ENCODE results near the gene NEU3. TPM values are rescaled to one million over a fixed set of nuclear protein-coding genes. Genes with fewer than 3 reads are reported as not detected.

The NEU3 gene
- total and polyA plus RNA-seq, 2 of the 4 experiments (the other 2 are of a cell fraction): 5.5 to 10.6 TPM

- no peaks in the 10 kb centered on the region for H3K4me1 ChIP-seq (ENCODE audit: control insufficient read depth, insufficient read depth, low read length)
- no peak overlapping the region for H3K18ac ChIP-seq (ENCODE audit: low read depth, low read length)
- H2AK9ac ChIP-seq (replicated peaks; ENCODE audit: low read depth, low read length, poor library complexity): no peak overlapping the region
- no peaks in the 10 kb centered on the region for H3K79me1 ChIP-seq (ENCODE audit: low read depth in 1 of 2, low read length in 2 of 2)
- H2AFZ ChIP-seq (replicated peaks; ENCODE audit: low read length, poor library complexity): no peak overlapping the region
- no peak for TF ChIP-seq CTCF (conservative IDR thresholded peaks at IDR 0.05; ENCODE audit: low read depth, low read length)
- TF ChIP-seq RAD21 (IDR thresholded peaks at IDR 0.05; ENCODE audit: low read length): no peak
- no peak for TF ChIP-seq CHD1 (IDR thresholded peaks at IDR 0.05; ENCODE audit: low read depth, low read length)
- no peak for TF ChIP-seq MXI1 (IDR thresholded peaks at IDR 0.05; ENCODE audit: borderline replicate concordance, low read depth, low read length)
- no peak for TF ChIP-seq SMC3 (IDR thresholded peaks at IDR 0.05; ENCODE audit: low read depth, low read length)
- TF ChIP-seq FOS (IDR thresholded peaks at IDR 0.05; ENCODE audit: low read depth, low read length): no peak
- TF ChIP-seq MAZ (IDR thresholded peaks at IDR 0.05; ENCODE audit: borderline replicate concordance, low read depth, low read length): no peak
- TF ChIP-seq NFE2L2 (IDR thresholded peaks at IDR 0.05; ENCODE audit: low read depth, low read length): no peak
- H3K4me2 ChIP-seq (ENCODE audit: low read depth, low read length): no peak overlapping the region
- no peaks in the 10 kb centered on the region for H3K36me3 ChIP-seq (ENCODE audit: control insufficient read depth, insufficient read depth, low read length)
- H3K9me1 ChIP-seq (ENCODE audit: insufficient read depth, low read length): no peaks in the 10 kb centered on the region
- no peak overlapping the region for H4K91ac ChIP-seq (ENCODE audit: insufficient read depth, low read depth, low read length)
- H3K14ac ChIP-seq (replicated peaks; ENCODE audit: low read depth, low read length): no peak overlapping the region
- no peak overlapping the region for H2BK20ac ChIP-seq (ENCODE audit: low read depth, low read length)
- H4K8ac ChIP-seq (ENCODE audit: low read depth in 2 of 2, low read length in 2 of 2): no peak overlapping the region
- dilution Hi-C loops (cut with HindIII; ENCODE audit: low sequenced_read_pairs, unreplicated experiment): no loop called here
- no TSS peak for BruUV-seq (replicated peaks)
- peaks cover 2% of the 10 kb centered on the region; the same call in 1 of the 2 replicates for H3K9me3 ChIP-seq (ENCODE audit: control insufficient read depth, insufficient read depth, low read length)
- intact Hi-C loops (cut with micrococcal nuclease): no loop called here
- no peak for DNase-seq
- H3K27ac ChIP-seq (ENCODE audit: insufficient read depth, low read length): no peak overlapping the region
- H4K20me1 ChIP-seq (ENCODE audit: insufficient read depth, low read length): no peaks in the 10 kb centered on the region
- WGBS, 2 experiments (ENCODE audit: extremely low coverage in 2 of 2, insufficient read length in 1 of 2): no CpG with 5 or more reads among the region's 3 CpGs
- H3K9ac ChIP-seq (ENCODE audit: low read depth, low read length): no peak overlapping the region
- H3K23ac ChIP-seq (ENCODE audit: low read depth, low read length): no peak overlapping the region
- no peak overlapping the region for H2BK15ac ChIP-seq (ENCODE audit: low read depth, low read length)
- no peak overlapping the region for H2BK120ac ChIP-seq (ENCODE audit: low read depth, low read length)
- peaks cover 23% of the 10 kb centered on the region for H3K27me3 ChIP-seq (ENCODE audit: control insufficient read depth, insufficient read depth, low read length)
- no peak for ATAC-seq (ENCODE audit: low read depth)
- H2BK5ac ChIP-seq (ENCODE audit: low read depth, low read length, poor library complexity, severe bottlenecking): no peak overlapping the region
- H3K56ac ChIP-seq (ENCODE audit: extremely low read depth, insufficient read depth, low read length): no peak overlapping the region
- in situ Hi-C loops (cut with MboI; ENCODE audit: low sequenced_read_pairs): no loop called here
- H3K4me3 ChIP-seq (ENCODE audit: insufficient read depth, low read depth, low read length): no peak overlapping the region
- ChIA-PET CTCF (no interaction called here), POLR2A (ENCODE audit: unreplicated experiment) (no interaction called here)
- no peak overlapping the region for H2AK5ac ChIP-seq (ENCODE audit: low read depth, low read length)
- no peak overlapping the region for H3K4ac ChIP-seq (ENCODE audit: low read depth, low read length)
- no peak overlapping the region for H4K5ac ChIP-seq (ENCODE audit: low read depth, low read length)
These were observed 68.1 kb downstream of the NEU3 start for GRCh38 chr11:75056814-75057213.
